ENCODE results near the gene FAM169A. TPM values are rescaled to one million over a fixed set of nuclear protein-coding genes. Genes with fewer than 3 reads are reported as not detected.
"Not testable (repeated sequence)": the region's sequence is repeated elsewhere in the genome, so short reads cannot be mapped to it uniquely, and the experiment has no call there.

The FAM169A gene
- total and polyA plus RNA-seq, 10 of the 15 experiments (the other 5 are each of a cell fraction or from before 2014, with no cell fraction given): 0.37 to 15.4 (median 4.7) TPM

DNA sequence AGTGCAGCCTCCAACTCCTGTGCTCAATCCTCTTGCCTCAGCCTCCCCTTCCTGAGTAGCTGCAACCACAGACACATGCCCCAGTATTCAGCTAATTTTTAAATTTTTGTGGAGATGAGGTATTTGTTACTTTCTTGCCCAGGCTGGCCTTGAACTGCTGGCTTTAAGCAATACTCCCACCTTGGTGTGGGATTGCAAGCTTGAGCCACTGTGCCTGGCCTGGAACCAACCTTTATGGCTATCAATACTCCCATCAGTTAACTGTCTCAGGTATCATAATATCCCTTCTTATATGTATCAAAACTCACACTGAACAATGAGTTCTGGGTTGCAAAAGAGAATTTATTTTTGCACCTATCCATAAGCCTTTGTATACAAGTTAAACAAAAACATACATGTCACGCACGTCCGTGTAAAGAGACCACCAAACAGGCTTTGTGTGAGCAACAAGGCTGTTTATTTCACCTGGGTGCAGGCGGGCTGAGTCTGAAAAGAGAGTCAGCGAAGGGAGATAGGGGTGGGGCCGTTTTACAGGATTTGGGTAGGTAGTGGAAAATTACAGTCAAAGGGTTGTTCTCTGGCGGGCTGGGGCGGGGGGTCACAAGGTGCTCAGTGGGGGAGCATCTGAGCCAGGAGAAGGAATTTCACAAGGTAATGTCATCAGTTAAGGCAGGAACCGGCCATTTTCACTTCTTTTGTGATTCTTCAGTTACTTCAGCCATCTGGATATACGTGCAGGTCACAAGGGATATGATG lies 16.4 kb upstream of the FAM169A start:
- in situ Hi-C loops (cut with MboI); BruUV-seq (replicated peaks); H3K9ac ChIP-seq (ENCODE audit: control insufficient read depth, insufficient read depth, low read length); SMC1A ChIA-PET (ENCODE audit: uncharacterized antibody, unreplicated experiment); CTCF ChIA-PET; H3K4me3 ChIP-seq; RAD21 ChIA-PET (ENCODE audit: unreplicated experiment); H2AFZ ChIP-seq (ENCODE audit: control insufficient read depth, low read depth, low read length); DNase-seq (ENCODE audit: low read depth, low spot score); H3K4me2 ChIP-seq (ENCODE audit: control insufficient read depth, insufficient read depth); H4K20me1 ChIP-seq (ENCODE audit: control insufficient read depth, insufficient read depth); H3K27ac ChIP-seq (ENCODE audit: control insufficient read depth, insufficient read depth); POLR2A ChIA-PET; H3K4me1 ChIP-seq (ENCODE audit: control insufficient read depth, insufficient read depth, low read length); ATAC-seq; FAIRE-seq; H3K36me3 ChIP-seq (ENCODE audit: control insufficient read depth in 2 of 2, insufficient read depth in 2 of 2, low read length in 1 of 2); intact Hi-C loops (cut with micrococcal nuclease; ENCODE audit: unreplicated experiment); H3K27me3 ChIP-seq (replicated peaks in 1 of 2; ENCODE audit: control insufficient read depth in 2 of 2, insufficient read depth in 2 of 2, low read length in 1 of 2); H3K9me3 ChIP-seq (replicated peaks; ENCODE audit: control insufficient read depth, insufficient read depth, low read length); H3K79me2 ChIP-seq (ENCODE audit: control insufficient read depth, insufficient read depth, low read length): not testable (repeated sequence)
- 43% methylated on average over 10 of the region's 10 CpGs for WGBS (ENCODE audit: insufficient coverage, insufficient replicate concordance, low lambda C conversion rate, missing lambda C conversion rate)

DNA sequence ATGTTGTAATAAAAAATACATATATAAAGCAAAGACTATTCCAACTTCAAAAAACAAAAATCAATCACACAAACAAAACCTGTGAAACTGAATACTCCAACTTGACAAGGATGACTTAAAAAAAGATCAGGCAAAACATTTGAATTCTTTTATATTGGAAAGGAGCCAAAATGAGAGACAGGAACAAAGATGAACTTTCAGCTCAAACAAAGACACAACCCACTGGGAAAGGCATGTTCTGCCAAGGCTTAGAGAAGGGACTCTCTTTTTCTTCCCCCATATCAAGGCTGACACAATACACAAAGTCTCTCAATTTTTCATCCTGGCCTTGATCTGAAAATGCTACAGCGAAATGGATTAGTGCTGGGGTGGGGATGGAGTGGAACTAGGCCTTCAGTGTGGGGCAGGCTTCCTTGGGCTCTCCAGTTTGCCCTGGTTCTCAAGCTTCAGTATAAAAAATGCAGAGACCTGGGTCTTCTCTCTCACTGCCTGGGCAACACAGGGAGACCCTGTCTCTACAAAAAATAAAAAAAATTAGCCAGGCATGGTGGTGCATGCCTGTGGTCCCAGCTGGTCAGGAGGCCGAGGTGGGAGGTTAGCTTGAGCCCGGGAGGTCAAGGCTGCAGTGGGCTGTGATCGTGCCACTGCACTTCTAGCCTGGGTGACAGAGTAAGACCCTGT lies 11.6 kb upstream of the FAM169A start:
- Histone ChIP-seq H3K4me2 (ENCODE audit: control insufficient read depth, insufficient read depth) (no peak overlapping the region), H3K27ac (ENCODE audit: control insufficient read depth, insufficient read depth) (no peak overlapping the region), H3K36me3 (ENCODE audit: control insufficient read depth in 2 of 2, insufficient read depth in 2 of 2, low read length in 1 of 2) (no peaks in the 10 kb centered on the region), H3K4me1 (ENCODE audit: control insufficient read depth, insufficient read depth, low read length) (no peaks in the 10 kb centered on the region), H3K27me3 (replicated peaks in 1 of 2; ENCODE audit: control insufficient read depth in 2 of 2, insufficient read depth in 2 of 2, low read length in 1 of 2) (no peaks in the 10 kb centered on the region), H2AFZ (ENCODE audit: control insufficient read depth, low read depth, low read length) (no peak overlapping the region), H3K4me3 (no peak overlapping the region), H3K9ac (ENCODE audit: control insufficient read depth, insufficient read depth, low read length) (no peak overlapping the region), H3K79me2 (ENCODE audit: control insufficient read depth, insufficient read depth, low read length) (no peaks in the 10 kb centered on the region), H3K9me3 (replicated peaks; ENCODE audit: control insufficient read depth, insufficient read depth, low read length) (no peaks in the 10 kb centered on the region), H4K20me1 (ENCODE audit: control insufficient read depth, insufficient read depth) (no peaks in the 10 kb centered on the region)
- intact Hi-C loops (cut with micrococcal nuclease; ENCODE audit: unreplicated experiment) (no loop called here), in situ Hi-C loops (cut with MboI) (no loop called here)
- SMC1A ChIA-PET (ENCODE audit: uncharacterized antibody, unreplicated experiment): no interaction called here
- TF ChIP-seq, protein P1, sequence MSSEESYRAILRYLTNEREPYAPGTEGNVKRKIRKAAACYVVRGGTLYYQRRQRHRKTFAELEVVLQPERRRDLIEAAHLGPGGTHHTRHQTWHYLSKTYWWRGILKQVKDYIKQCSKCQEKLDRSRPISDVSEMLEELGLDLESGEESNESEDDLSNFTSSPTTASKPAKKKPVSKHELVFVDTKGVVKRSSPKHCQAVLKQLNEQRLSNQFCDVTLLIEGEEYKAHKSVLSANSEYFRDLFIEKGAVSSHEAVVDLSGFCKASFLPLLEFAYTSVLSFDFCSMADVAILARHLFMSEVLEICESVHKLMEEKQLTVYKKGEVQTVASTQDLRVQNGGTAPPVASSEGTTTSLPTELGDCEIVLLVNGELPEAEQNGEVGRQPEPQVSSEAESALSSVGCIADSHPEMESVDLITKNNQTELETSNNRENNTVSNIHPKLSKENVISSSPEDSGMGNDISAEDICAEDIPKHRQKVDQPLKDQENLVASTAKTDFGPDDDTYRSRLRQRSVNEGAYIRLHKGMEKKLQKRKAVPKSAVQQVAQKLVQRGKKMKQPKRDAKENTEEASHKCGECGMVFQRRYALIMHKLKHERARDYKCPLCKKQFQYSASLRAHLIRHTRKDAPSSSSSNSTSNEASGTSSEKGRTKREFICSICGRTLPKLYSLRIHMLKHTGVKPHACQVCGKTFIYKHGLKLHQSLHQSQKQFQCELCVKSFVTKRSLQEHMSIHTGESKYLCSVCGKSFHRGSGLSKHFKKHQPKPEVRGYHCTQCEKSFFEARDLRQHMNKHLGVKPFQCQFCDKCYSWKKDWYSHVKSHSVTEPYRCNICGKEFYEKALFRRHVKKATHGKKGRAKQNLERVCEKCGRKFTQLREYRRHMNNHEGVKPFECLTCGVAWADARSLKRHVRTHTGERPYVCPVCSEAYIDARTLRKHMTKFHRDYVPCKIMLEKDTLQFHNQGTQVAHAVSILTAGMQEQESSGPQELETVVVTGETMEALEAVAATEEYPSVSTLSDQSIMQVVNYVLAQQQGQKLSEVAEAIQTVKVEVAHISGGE (CRISPR knock-in tag; IDR thresholded peaks at IDR 0.05): no peak
- TF ChIP-seq ZNF24 (IDR thresholded peaks at IDR 0.05) (no peak), LARP7 (IDR thresholded peaks at IDR 0.05) (no peak), ZNF217 (IDR thresholded peaks at IDR 0.05) (no peak), GABPA (IDR thresholded peaks at IDR 0.05; ENCODE audit: low read depth) (no peak)
- TF ChIP-seq, protein P2, sequence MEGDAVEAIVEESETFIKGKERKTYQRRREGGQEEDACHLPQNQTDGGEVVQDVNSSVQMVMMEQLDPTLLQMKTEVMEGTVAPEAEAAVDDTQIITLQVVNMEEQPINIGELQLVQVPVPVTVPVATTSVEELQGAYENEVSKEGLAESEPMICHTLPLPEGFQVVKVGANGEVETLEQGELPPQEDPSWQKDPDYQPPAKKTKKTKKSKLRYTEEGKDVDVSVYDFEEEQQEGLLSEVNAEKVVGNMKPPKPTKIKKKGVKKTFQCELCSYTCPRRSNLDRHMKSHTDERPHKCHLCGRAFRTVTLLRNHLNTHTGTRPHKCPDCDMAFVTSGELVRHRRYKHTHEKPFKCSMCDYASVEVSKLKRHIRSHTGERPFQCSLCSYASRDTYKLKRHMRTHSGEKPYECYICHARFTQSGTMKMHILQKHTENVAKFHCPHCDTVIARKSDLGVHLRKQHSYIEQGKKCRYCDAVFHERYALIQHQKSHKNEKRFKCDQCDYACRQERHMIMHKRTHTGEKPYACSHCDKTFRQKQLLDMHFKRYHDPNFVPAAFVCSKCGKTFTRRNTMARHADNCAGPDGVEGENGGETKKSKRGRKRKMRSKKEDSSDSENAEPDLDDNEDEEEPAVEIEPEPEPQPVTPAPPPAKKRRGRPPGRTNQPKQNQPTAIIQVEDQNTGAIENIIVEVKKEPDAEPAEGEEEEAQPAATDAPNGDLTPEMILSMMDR (IDR thresholded peaks at IDR 0.05 in 2 of 3, conservative IDR thresholded peaks at IDR 0.05 in 1 of 3; ENCODE audit: control insufficient read depth in 2 of 3, extremely low read depth in 1 of 3, insufficient read depth in 1 of 3, low read depth in 3 of 3, low read length in 3 of 3): no peak
- TF ChIP-seq, protein P3, sequence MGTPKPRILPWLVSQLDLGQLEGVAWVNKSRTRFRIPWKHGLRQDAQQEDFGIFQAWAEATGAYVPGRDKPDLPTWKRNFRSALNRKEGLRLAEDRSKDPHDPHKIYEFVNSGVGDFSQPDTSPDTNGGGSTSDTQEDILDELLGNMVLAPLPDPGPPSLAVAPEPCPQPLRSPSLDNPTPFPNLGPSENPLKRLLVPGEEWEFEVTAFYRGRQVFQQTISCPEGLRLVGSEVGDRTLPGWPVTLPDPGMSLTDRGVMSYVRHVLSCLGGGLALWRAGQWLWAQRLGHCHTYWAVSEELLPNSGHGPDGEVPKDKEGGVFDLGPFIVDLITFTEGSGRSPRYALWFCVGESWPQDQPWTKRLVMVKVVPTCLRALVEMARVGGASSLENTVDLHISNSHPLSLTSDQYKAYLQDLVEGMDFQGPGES (IDR thresholded peaks at IDR 0.05): no peak
- WGBS (ENCODE audit: insufficient coverage, insufficient replicate concordance, low lambda C conversion rate, missing lambda C conversion rate): 29% methylated on average over 4 of the region's 4 CpGs
- RAD21 ChIA-PET (ENCODE audit: unreplicated experiment): no interaction called here
- CTCF ChIA-PET: no interaction called here
- DNase-seq (ENCODE audit: low read depth, low spot score) (no peak), ATAC-seq (no peak), FAIRE-seq (no peak)
- POLR2A ChIA-PET: no interaction called here
- BruUV-seq (replicated peaks): no TSS peak
